Activated naive CD4-positive, alpha-beta T cell treated with anti-CD3 and anti-CD28 coated beads for 36 hours (primary cell): ENCODE data around the gene GALNT18. TPM values are rescaled to one million over a fixed set of nuclear protein-coding genes. Genes with fewer than 3 reads are reported as not detected.

ENCODE experiments used
- CTCF ChIA-PET: fragments of 350-600 bp; sonication (Branson Sonifier 250); formaldehyde crosslinking; loops from one replicate; lab custom pipeline; 2021; ENCODE audit warnings: antibody characterized with exemption; lab: Charles Lee
- DNase-seq: peaks from one replicate; pipeline ENCODE4 v3.0.0-alpha.2; 2020
- H3K27ac Mint-ChIP-seq: one replicate; pipeline ENCODE4 v1.8.0; 2021; ENCODE audit warnings: mild to moderate bottlenecking, mixed read lengths
- H3K27me3 Mint-ChIP-seq: one replicate; pipeline ENCODE4 v1.8.0; 2021; ENCODE audit warnings: low read depth, mixed read lengths
- H3K36me3 Mint-ChIP-seq: one replicate; pipeline ENCODE4 v1.8.0; 2021; ENCODE audit warnings: low read depth, mixed read lengths
- H3K4me1 Mint-ChIP-seq: one replicate; pipeline ENCODE4 v1.8.0; 2021; ENCODE audit warnings: low read depth, mixed read lengths
- H3K4me3 Mint-ChIP-seq: one replicate; pipeline ENCODE4 v1.8.0; 2021; ENCODE audit warnings: mild to moderate bottlenecking, moderate library complexity, mixed read lengths
- H3K9me3 Mint-ChIP-seq: one replicate; pipeline ENCODE4 v1.8.0; 2021; ENCODE audit warnings: mixed read lengths
- intact Hi-C: fragments of 100-400 bp; cut with micrococcal nuclease; formaldehyde crosslinking; loops from one replicate; pipeline ENCODE4 v1.15.1; 2023
- total RNA-seq, 2 experiments: library from RNA; stranded (reverse); gene quantifications; one replicate each; pipeline ENCODE4 v1.2.3, GENCODE V29; 2021

GALNT18 gene
- total RNA-seq, 2 experiments from 2014 or later = 4.3 to 4.7 TPM

DNA sequence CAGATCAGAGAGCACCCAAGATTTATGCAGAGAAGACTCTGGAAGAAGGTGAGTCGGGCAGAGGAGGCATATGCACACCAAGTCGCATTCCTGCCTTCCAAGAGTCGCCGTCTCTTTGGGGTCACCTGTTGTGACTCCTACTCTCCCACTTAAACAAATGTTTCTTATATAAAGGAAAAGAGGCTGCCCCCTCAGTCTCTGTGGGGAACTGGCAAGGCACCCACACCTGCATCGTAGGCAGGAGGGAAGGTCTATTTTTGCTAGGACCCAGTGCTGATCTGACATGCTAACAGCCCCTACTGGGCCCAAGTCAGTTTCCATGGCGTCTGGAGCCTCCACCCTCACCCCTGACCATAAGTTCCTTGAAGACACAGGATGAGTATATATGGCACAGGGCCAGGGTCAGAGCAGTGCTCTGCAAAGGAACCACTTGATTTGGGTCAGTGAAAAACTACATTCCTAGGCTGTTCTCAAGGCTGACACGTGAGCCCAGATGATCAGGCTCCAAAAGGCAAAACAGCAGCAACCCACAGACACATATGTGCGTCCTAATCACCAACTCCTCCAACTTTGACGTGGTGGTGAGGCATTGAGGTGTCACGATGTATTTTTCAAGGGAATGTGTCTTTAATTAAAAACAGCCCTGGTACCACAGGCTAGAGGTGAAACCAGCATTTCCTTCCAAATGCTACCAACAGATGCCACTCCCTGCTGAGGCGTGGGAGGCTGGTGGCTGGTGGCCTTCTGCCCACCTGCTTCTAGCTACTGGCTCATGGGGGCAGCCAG lies 213.2 kb downstream of the GALNT18 start:
- no peaks in the 10 kb centered on the region for H3K36me3 Mint-ChIP-seq
- no peak overlapping the region for H3K4me3 Mint-ChIP-seq
- intact Hi-C loops = no loop called here
- peaks cover 13% of the 10 kb centered on the region for H3K27me3 Mint-ChIP-seq
- H3K4me1 Mint-ChIP-seq = no peaks in the 10 kb centered on the region
- no peaks in the 10 kb centered on the region for H3K9me3 Mint-ChIP-seq
- CTCF ChIA-PET = no interaction called here
- no peak for DNase-seq
- H3K27ac Mint-ChIP-seq = no peak overlapping the region

DNA sequence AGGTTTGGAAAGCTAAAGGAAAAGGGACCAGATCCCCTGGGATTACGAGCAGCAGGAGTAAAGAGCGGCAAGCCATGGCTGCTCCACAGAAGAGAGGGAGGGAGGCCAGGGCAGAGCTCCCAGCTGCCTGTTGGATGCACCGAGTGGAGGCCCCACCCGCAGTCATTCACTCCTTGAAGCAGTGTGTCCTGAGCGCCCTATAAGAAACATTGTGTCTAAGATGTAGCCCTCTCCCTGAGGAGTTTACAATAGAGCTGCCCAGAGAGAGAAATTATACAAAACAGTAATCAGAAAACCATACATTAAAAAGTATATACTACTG lies 214.1 kb downstream of the GALNT18 start:
- H3K4me3 Mint-ChIP-seq = no peak overlapping the region
- CTCF ChIA-PET = no interaction called here
- DNase-seq = no peak
- H3K4me1 Mint-ChIP-seq = no peaks in the 10 kb centered on the region
- H3K27ac Mint-ChIP-seq = no peak overlapping the region
- peaks cover 13% of the 10 kb centered on the region for H3K27me3 Mint-ChIP-seq
- no peaks in the 10 kb centered on the region for H3K36me3 Mint-ChIP-seq
- intact Hi-C loops = no loop called here
- H3K9me3 Mint-ChIP-seq = no peaks in the 10 kb centered on the region

DNA sequence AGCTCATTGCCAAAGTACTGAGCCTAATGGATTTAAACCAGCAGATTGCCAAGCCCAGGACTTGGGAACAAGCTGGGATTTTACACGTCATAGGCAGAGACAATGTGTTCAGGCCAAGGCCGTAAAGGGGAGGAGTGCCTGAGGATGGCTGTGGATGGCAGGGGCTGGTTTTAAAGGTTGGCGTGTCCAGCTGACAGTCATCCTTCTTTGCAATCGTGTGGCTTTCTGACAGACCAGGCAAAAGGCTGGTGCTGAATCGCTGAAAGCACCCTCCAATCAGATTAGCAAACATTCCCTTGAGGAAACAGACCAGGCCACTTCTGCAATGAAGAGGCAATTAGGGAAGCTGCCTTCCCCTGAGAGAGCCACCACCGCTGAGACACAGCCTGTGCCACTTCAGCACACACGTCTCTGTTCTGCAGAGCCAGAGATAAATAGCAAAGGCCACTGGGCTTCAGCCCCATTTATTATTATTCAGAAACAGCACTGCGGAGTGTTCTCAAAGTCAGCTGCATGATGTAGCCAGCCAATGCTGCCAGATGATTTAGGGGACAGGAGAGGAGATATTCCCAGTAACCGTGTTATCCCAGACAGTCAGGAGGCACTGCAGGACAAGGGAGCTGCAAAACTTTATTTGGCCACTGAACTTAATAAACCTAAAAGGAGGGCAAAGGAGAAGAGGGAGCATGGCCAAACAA lies 214.6 kb downstream of the GALNT18 start:
- Mint-ChIP-seq H3K27ac (no peak overlapping the region), H3K9me3 (no peaks in the 10 kb centered on the region), H3K36me3 (no peaks in the 10 kb centered on the region), H3K4me3 (no peak overlapping the region), H3K27me3 (peaks cover 13% of the 10 kb centered on the region), H3K4me1 (no peaks in the 10 kb centered on the region)
- DNase-seq = no peak
- CTCF ChIA-PET = no interaction called here
- intact Hi-C loops = no loop called here

DNA sequence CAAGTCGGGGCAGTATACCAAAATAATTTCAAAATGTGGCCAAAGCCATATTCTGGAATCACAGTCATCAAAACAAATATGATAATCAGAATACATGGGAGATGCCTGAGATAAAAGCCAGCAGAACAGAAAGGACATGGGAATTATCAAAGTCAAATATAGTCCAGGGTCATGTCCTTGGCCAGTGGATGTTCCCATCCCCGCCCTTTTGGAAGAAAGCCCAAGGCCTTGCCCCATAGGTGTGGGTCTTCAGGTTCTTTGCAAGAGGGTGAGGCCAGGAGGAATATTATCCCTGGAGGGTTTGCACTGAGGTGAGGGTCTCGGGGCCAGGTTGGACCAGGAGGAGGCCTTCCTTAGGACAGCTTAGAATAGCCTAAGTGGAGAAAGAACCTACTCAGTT lies 215.2 kb downstream of the GALNT18 start:
- H3K9me3 Mint-ChIP-seq = no peaks in the 10 kb centered on the region
- DNase-seq = no peak
- peaks cover 13% of the 10 kb centered on the region for H3K27me3 Mint-ChIP-seq
- no peak overlapping the region for H3K27ac Mint-ChIP-seq
- CTCF ChIA-PET = no interaction called here
- H3K4me1 Mint-ChIP-seq = no peaks in the 10 kb centered on the region
- intact Hi-C loops = no loop called here
- no peak overlapping the region for H3K4me3 Mint-ChIP-seq
- H3K36me3 Mint-ChIP-seq = no peaks in the 10 kb centered on the region

DNA sequence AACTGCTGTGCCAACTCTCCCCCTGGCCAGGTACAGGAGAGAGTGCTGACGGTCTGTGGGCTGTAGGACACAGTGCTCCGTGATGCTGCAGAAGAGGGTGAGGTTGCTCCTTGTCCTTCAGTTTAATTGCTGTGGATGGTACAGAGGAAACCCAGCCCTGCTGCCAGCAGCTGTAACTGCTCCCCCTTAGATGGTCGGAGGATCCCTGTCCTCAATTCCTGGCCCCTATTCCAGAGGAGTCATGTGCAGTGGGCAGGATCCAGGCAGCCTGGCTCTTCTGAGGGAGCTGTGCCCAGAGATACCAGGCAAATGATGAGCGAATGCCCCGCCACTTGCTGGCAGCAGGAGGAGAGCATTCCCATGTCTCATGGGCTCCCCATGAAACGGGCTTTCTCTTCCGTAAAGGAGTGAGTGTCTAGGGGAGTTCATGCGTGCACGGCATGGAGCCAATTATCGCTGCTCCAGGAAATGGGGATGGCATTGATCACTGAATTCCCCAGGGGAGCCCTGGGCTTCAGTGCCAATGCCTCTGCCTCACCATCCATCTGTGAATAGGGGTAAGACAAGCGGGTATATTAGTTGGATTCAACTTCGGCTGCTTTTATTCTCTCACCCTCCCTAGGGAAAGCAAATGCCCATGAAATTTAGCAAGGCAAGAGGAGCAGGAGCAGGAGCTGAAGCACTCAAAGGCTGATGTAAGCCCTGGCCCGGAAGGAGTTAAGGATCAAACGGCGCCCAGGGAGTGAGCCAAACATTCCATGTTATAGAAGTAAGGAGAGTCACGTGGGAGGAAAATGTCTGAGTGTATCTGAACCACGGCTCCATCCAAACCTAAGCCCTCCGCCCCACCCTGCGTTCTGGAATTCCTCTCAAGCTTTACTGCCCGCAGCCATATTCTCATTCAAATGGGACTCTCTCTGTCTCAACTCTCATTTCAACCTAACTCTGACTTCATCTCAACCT lies 217.8 kb downstream of the GALNT18 start:
- no peaks in the 10 kb centered on the region for H3K9me3 Mint-ChIP-seq
- H3K4me3 Mint-ChIP-seq = no peak overlapping the region
- no peak for DNase-seq
- CTCF ChIA-PET = no interaction called here
- peaks cover 4% of the 10 kb centered on the region for H3K27me3 Mint-ChIP-seq
- no peak overlapping the region for H3K27ac Mint-ChIP-seq
- H3K36me3 Mint-ChIP-seq = no peaks in the 10 kb centered on the region
- H3K4me1 Mint-ChIP-seq = no peaks in the 10 kb centered on the region
- intact Hi-C loops = no loop called here

DNA sequence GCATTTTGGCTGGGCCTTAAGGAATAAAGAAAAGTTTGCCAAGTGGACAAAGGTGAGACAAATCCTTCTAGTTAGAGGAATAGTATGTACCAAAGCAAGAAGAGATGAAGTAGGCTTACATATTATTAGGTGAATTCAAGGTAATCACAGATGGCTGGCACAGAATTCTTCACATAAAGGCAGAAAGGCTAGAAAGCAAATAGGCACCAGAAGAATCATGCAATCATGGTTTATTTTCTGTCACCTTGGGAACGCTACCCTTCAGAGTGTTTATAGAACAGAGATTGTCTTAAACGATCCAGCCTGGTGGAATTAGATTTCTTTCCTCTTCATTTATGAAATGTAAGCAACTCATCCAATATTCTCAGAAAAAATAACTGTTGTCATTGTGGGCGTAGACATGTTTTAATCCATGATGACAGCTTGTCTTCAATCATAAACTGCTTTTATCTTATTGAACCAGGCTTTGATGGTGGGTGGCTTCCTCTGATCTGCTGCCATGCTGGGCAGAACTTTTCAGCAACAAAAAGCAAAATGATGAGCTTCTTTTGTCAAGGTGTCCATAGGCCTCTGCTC lies 219.8 kb downstream of the GALNT18 start:
- CTCF ChIA-PET = no interaction called here
- Mint-ChIP-seq H3K4me1 (no peaks in the 10 kb centered on the region), H3K4me3 (no peak overlapping the region), H3K36me3 (no peaks in the 10 kb centered on the region), H3K9me3 (no peaks in the 10 kb centered on the region), H3K27ac (no peak overlapping the region), H3K27me3 (peaks cover 4% of the 10 kb centered on the region)
- DNase-seq = no peak
- intact Hi-C loops = loop anchor here (2.0 kb wide), 1 partner anchor 385 kb away; no protein-coding TSS in a partner anchor

DNA sequence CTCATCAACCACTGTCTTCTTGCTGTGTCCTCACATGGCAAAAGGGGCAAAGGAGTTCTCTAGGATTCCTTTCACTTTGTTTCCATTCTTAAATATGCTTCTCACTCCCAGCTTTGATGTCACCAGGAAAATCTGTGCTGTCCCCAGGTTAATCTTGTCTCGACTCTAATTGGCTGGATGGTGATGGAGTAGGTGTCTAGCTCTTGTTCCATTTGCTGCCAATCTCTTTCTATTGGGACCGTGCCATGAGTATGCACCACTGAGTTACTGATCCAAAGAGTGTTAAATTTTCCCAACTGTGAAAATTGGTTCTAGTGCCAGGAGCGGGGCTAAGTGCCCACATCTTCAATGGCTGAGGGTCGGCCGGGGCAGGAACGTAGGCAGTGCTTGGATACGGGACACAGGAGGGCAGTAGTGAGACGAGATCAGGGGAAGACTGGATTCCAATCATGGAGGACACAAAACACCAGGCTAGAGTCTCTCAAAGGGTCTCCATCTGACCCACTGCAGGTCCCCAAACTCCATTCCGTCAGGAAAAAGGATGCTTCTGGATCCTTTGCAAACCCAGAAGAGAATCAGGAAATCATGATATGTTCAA lies 221.1 kb downstream of the GALNT18 start:
- peak; percentile 10 for DNase-seq
- Mint-ChIP-seq H3K36me3 (no peaks in the 10 kb centered on the region), H3K4me1 (no peaks in the 10 kb centered on the region), H3K27ac (no peak overlapping the region), H3K27me3 (peaks cover 4% of the 10 kb centered on the region), H3K4me3 (no peak overlapping the region), H3K9me3 (no peaks in the 10 kb centered on the region)
- intact Hi-C loops = loop anchor here (2.0 kb wide), 1 partner anchor 386 kb away; no protein-coding TSS in a partner anchor
- CTCF ChIA-PET = no interaction called here

DNA sequence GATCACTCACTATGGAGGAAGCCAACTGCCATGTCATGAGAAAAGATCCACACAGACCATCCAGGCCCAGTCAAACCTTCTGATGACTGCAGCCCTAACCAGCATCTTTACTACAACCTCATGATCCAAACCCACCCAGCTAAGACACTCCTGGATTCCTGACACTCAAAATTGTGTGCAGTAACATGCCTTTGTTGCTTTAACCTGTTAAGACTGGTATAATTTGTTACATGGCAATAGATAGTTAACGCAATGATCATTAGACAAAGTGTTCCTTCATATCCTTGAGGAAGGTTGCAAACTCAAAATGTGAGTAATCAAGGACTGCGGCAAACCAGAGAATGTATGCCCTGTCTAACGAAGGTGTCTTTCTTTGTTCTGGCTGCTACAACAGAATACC lies 221.7 kb downstream of the GALNT18 start:
- Mint-ChIP-seq H3K9me3 (no peaks in the 10 kb centered on the region), H3K4me3 (no peak overlapping the region), H3K27me3 (peaks cover 2% of the 10 kb centered on the region), H3K27ac (no peak overlapping the region), H3K36me3 (no peaks in the 10 kb centered on the region), H3K4me1 (no peaks in the 10 kb centered on the region)
- intact Hi-C loops = loop anchor here (2.0 kb wide), 1 partner anchor 387 kb away; no protein-coding TSS in a partner anchor
- DNase-seq = no peak
- CTCF ChIA-PET = interaction anchor here (0.6 kb wide), 1 partner anchor 386 kb away, joined by 4 read pairs; no protein-coding TSS in a partner anchor

DNA sequence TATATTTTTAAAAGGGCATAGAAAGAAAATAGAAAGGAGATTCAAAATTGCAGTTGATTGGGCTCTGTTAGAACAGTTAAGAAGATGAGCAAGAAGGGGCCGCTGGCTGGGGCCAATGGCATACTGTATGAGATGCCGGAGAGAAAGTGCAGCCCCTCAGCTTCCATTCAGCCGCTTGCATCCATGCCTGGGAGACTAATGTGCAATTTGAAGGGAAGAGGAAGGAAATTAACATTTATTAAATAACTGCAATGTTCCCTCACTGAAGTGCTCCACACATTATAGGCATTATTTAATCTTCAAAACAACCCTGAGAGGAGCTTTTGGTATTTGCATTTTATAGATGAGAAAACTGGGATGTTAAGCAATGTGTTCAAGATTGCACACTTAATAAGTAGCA lies 224.0 kb downstream of the GALNT18 start:
- intact Hi-C loops = no loop called here
- H3K36me3 Mint-ChIP-seq = no peaks in the 10 kb centered on the region
- CTCF ChIA-PET = no interaction called here

DNA sequence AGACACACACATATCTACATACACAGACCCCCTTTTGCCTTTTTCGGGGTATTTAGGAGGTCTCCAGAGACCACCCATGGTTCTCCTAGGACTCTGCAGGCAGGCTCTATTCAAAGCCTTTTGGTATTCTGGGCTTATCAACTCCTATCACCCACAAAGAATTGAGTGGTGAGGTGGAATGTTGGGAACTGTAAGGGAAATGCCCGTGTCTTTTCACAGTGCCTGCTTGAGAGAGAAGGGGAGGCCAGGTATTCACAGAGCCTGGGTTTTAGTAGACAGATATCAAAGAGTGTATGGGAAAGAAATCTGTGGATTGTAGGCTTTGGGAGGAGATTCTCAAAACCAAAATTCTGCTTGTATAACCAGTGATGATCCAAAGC lies 224.8 kb downstream of the GALNT18 start:
- Mint-ChIP-seq H3K27me3 (no peaks in the 10 kb centered on the region), H3K9me3 (no peaks in the 10 kb centered on the region), H3K4me3 (no peak overlapping the region), H3K4me1 (no peaks in the 10 kb centered on the region), H3K36me3 (no peaks in the 10 kb centered on the region), H3K27ac (no peak overlapping the region)
- DNase-seq = no peak
- CTCF ChIA-PET = no interaction called here
- intact Hi-C loops = no loop called here

More for the DNA sequence above, 224.0 kb downstream of the GALNT18 start:
- Mint-ChIP-seq H3K9me3 (no peaks in the 10 kb centered on the region), H3K4me3 (no peak overlapping the region), H3K27me3 (no peaks in the 10 kb centered on the region), H3K4me1 (no peaks in the 10 kb centered on the region), H3K27ac (no peak overlapping the region)
- no peak for DNase-seq

DNA sequence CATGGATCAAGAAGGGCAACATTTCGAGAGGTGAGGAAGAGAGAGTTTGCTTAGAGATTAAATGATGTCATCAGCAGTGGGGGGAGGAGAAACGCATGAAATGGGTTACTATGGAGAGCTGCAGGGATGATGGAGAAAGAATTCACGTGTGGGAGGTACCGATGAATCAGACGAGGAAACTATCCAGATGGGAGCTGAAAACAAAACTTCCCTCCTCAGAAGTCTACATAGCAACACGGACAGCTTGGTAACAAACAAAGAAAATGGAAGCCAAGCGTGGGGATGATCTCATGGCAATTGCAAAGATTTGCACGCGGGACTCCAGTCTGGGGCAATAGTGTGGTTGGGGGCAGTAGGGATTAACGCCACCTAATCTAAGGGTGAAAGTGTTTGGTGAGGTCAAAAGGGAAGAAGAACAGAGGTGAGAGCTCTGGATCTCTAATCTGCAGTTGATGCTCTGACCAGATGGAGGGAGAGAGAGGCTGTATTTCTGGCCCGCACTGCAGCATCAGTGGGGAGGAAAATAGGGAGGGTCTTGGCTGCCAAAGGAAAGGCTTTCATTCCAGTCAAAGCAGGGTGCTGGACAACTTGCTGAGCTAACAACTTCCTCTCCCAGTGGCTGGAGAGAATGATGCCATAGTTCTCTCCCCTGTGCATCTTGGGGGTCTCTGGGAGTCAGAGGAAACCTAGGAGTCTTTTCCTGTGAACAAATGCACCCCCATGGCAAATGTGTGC lies 225.3 kb downstream of the GALNT18 start:
- Mint-ChIP-seq H3K36me3 (no peaks in the 10 kb centered on the region), H3K27ac (no peak overlapping the region), H3K4me1 (no peaks in the 10 kb centered on the region), H3K9me3 (no peaks in the 10 kb centered on the region), H3K4me3 (no peak overlapping the region), H3K27me3 (no peaks in the 10 kb centered on the region)
- CTCF ChIA-PET = no interaction called here
- intact Hi-C loops = no loop called here
- DNase-seq = no peak
